Activated CD8-positive, alpha-beta T cell treated with anti-CD3 and anti-CD28 coated beads for 36 hours (primary cell): ENCODE data around the gene NDUFB7. TPM values are rescaled to one million over a fixed set of nuclear protein-coding genes. Genes with fewer than 3 reads are reported as not detected.
"Not testable (repeated sequence)": the region's sequence is repeated elsewhere in the genome, so short reads cannot be mapped to it uniquely, and the experiment has no call there.

Source experiments
- ATAC-seq: fragments of 200-7000 bp; cut with Tn5 transposase; one replicate; pipeline ENCODE4 v1.10.0; 2021; ENCODE audit warnings: mild to moderate bottlenecking, moderate library complexity
- CTCF ChIA-PET: fragments of 350-600 bp; sonication (Branson Sonifier 250); formaldehyde crosslinking; loops from one replicate; lab custom pipeline; 2021; ENCODE audit warnings: antibody characterized with exemption; lab: Charles Lee
- POLR2A ChIA-PET: fragments of 350-600 bp; sonication (Branson Sonifier 250); formaldehyde crosslinking; loops from one replicate; lab custom pipeline; 2021; ENCODE audit warnings: antibody characterized with exemption; lab: Charles Lee
- DNase-seq: peaks from one replicate; pipeline ENCODE4 v3.0.0-alpha.2; 2020
- H3K27ac Mint-ChIP-seq: one replicate; pipeline ENCODE4 v1.8.0; 2021; ENCODE audit warnings: mild to moderate bottlenecking, mixed read lengths
- H3K27me3 Mint-ChIP-seq: one replicate; pipeline ENCODE4 v1.8.0; 2021; ENCODE audit warnings: mixed read lengths
- H3K36me3 Mint-ChIP-seq: one replicate; pipeline ENCODE4 v1.8.0; 2021; ENCODE audit warnings: low read depth, mixed read lengths
- H3K4me1 Mint-ChIP-seq: one replicate; pipeline ENCODE4 v1.8.0; 2021; ENCODE audit warnings: low read depth, mixed read lengths
- H3K4me3 Mint-ChIP-seq: one replicate; pipeline ENCODE4 v1.8.0; 2021; ENCODE audit warnings: mild to moderate bottlenecking, moderate library complexity, mixed read lengths
- H3K9me3 Mint-ChIP-seq: one replicate; pipeline ENCODE4 v1.8.0; 2021; ENCODE audit warnings: mixed read lengths
- CTCF ChIP-seq: fragments of 200-600 bp; IDR thresholded peaks from one replicate; pipeline ENCODE4 v1.8.0; 2022; ENCODE audit warnings: antibody characterized with exemption, mild to moderate bottlenecking
- intact Hi-C: fragments of 100-400 bp; cut with micrococcal nuclease; formaldehyde crosslinking; loops from one replicate; pipeline ENCODE4 v1.10.0; 2022
- total RNA-seq, 2 experiments: library from RNA; stranded (reverse); gene quantifications; one replicate each; pipeline ENCODE4 v1.2.3, GENCODE V29; 2021

The NDUFB7 gene
- total RNA-seq, 2 experiments from 2014 or later, result 123 to 135 TPM

GRCh38 chr19:14599548-14600147, 27.8 kb upstream of the NDUFB7 start:
- H3K27me3 Mint-ChIP-seq, result no peaks in the 10 kb centered on the region
- H3K4me1 Mint-ChIP-seq, result peaks cover 6% of the 10 kb centered on the region
- ATAC-seq (no peak), DNase-seq (no peak)
- intact Hi-C loops, result no loop called here
- TF ChIP-seq CTCF, result no peak
- H3K9me3 Mint-ChIP-seq, result peaks cover 6% of the 10 kb centered on the region
- ChIA-PET CTCF (no interaction called here), POLR2A (no interaction called here)
- no peak overlapping the region for H3K27ac Mint-ChIP-seq
- H3K4me3 Mint-ChIP-seq, result no peak overlapping the region
- peaks cover 2% of the 10 kb centered on the region for H3K36me3 Mint-ChIP-seq

GRCh38 chr19:14595558-14595957, 23.7 kb upstream of the NDUFB7 start:
- no peak for ATAC-seq

GRCh38 chr19:14589433-14589832, 17.6 kb upstream of the NDUFB7 start:
- peak; percentile 74 for ATAC-seq
- POLR2A ChIA-PET, result not testable (repeated sequence)

More at GRCh38 chr19:14595558-14595957, 23.7 kb upstream of the NDUFB7 start:
- DNase-seq, result no peak
- intact Hi-C loops, result no loop called here
- Mint-ChIP-seq H3K4me3 (no peak overlapping the region), H3K9me3 (peaks cover 6% of the 10 kb centered on the region), H3K36me3 (peaks cover 2% of the 10 kb centered on the region), H3K27ac (no peak overlapping the region), H3K27me3 (no peaks in the 10 kb centered on the region), H3K4me1 (no peaks in the 10 kb centered on the region)
- ChIA-PET POLR2A (no interaction called here), CTCF (no interaction called here)
- no peak for TF ChIP-seq CTCF

GRCh38 chr19:14585187-14585586, 13.3 kb upstream of the NDUFB7 start:
- H3K36me3 Mint-ChIP-seq, intact Hi-C loops, H3K27ac Mint-ChIP-seq, H3K27me3 Mint-ChIP-seq, POLR2A ChIA-PET, H3K4me3 Mint-ChIP-seq, H3K9me3 Mint-ChIP-seq: not testable (repeated sequence)
- peaks cover 22% of the 10 kb centered on the region for H3K4me1 Mint-ChIP-seq
- DNase-seq (peak; percentile 68), ATAC-seq (peak; percentile 93)
- CTCF ChIA-PET, result interaction anchor here (1.3 kb wide), 1 partner anchor 100 kb away, joined by 3 read pairs; no protein-coding TSS in a partner anchor

More at GRCh38 chr19:14589433-14589832, 17.6 kb upstream of the NDUFB7 start:
- CTCF ChIA-PET, H3K9me3 Mint-ChIP-seq, intact Hi-C loops, H3K36me3 Mint-ChIP-seq, H3K27me3 Mint-ChIP-seq, H3K27ac Mint-ChIP-seq, H3K4me3 Mint-ChIP-seq: not testable (repeated sequence)
- peaks cover 15% of the 10 kb centered on the region for H3K4me1 Mint-ChIP-seq
- DNase-seq, result peak; percentile 68

GRCh38 chr19:14584372-14584771, 12.5 kb upstream of the NDUFB7 start:
- POLR2A ChIA-PET, result interaction anchor here (0.6 kb wide), 1 partner anchor 20 kb away, joined by 3 read pairs; no protein-coding TSS in a partner anchor
- DNase-seq, ATAC-seq, H3K9me3 Mint-ChIP-seq, H3K4me3 Mint-ChIP-seq, intact Hi-C loops, H3K27ac Mint-ChIP-seq, H3K36me3 Mint-ChIP-seq, H3K27me3 Mint-ChIP-seq, CTCF ChIA-PET: not testable (repeated sequence)
- H3K4me1 Mint-ChIP-seq, result peaks cover 22% of the 10 kb centered on the region

- Mint-ChIP-seq H3K4me3 (no peak within 1 kb of the TSS), H3K9me3 (no peaks in the 10 kb centered on the region), H3K27ac (no peak within 1 kb of the TSS), H3K27me3 (no peaks in the 10 kb centered on the region), H3K4me1 (peaks cover 18% of the 10 kb centered on the region), H3K36me3 (no peaks in the 10 kb centered on the region)
- intact Hi-C loops, result no loop called here
- DNase-seq, result no peak
- no peak for ATAC-seq
- POLR2A ChIA-PET, result no interaction called here
- CTCF ChIA-PET, result no interaction called here
- TF ChIP-seq CTCF, result no peak
These were observed 11.1 kb upstream of the NDUFB7 start, which contains the start of gene CLEC17A for GRCh38 chr19:14582894-14583340. CLEC17A (plus strand) TSS chr19:14583084; CDS start chr19:14583161, 77 bp downstream.
